BJ (cell line): ENCODE data around the gene CLEC18A. TPM values are rescaled to one million over a fixed set of nuclear protein-coding genes. Genes with fewer than 3 reads are reported as not detected.

ENCODE experiments used
- CTCF ChIA-PET: fragments of 350-600 bp; formaldehyde crosslinking; extraction: SDS; loops from one replicate; lab custom pipeline; 2021; ENCODE audit warnings: antibody characterized with exemption, inconsistent platforms; lab: Yijun Ruan, JAX
- POLR2A ChIA-PET: fragments of 300-600 bp; sonication (Branson Sonifier 250); formaldehyde crosslinking; extraction: SDS; loops from one replicate; lab custom pipeline; 2021; ENCODE audit warnings: antibody characterized with exemption; lab: Charles Lee
- DNase-seq: peaks from one replicate; pipeline ENCODE4 v3.0.0-alpha.2; 2011; ENCODE audit warnings: low read depth
- H3K27me3 ChIP-seq: 2 replicates; pipeline ENCODE4 v1.6.0; 2011; ENCODE audit warnings: low read length; ENCODE audit not compliant: control insufficient read depth, insufficient read depth
- H3K36me3 ChIP-seq: 2 replicates; pipeline ENCODE4 v1.5.1; 2011; ENCODE audit warnings: low read length; ENCODE audit not compliant: control insufficient read depth, insufficient read depth
- H3K4me3 ChIP-seq: 2 replicates; pipeline ENCODE4 v1.5.1; 2011; ENCODE audit warnings: low read depth, mild to moderate bottlenecking, control low read depth, low read length
- polyA plus RNA-seq: library from polyadenylated mRNA; depleted of rRNA; stranded (reverse); fragments of >200 nt; gene quantifications from 2 replicates; pipeline ENCODE4 v1.2.3, GENCODE V29; 2011
- TF ChIP-seq, protein P1 (sequence below): IDR thresholded peaks from 2 replicates; pipeline ENCODE4 v1.5.1; 2011; ENCODE audit warnings: low read depth, mild to moderate bottlenecking, control low read depth, inconsistent platforms, low read length, moderate library complexity; ENCODE audit not compliant: insufficient read depth

The CLEC18A gene
- polyA plus RNA-seq, 1 experiment, result 0.04 TPM

DNA sequence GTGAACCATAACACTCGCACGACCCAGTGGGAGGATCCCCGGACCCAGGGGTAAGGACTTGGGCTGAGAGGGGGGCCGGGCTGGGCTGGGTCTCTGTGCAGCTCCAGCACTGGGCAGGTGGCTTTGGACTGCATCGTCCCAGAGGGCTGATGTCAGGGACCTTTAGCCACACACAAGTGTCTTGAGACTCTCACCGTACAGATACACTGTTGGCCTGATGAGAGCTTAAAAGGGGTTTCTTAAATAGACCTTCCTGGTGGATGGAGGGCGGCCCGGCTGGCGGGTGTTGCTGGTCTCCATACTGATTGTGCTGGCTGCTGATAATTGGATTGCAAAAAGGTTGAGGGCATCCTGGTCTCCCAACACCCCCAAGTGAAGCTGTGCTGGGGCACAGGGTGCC lies 21.7 kb upstream of the CLEC18A start:
- no peak for DNase-seq
- ChIA-PET POLR2A (no interaction called here), CTCF (interaction anchor here (0.6 to 17.1 kb wide), 27 partner anchors 7 to 203 kb away, joined by 3 to 318 read pairs (median 5); partner anchors contain the start of gene WWP2)
- peaks cover 7% of the 10 kb centered on the region for H3K36me3 ChIP-seq
- no peaks in the 10 kb centered on the region for H3K27me3 ChIP-seq
- H3K4me3 ChIP-seq, result no peak overlapping the region
- TF ChIP-seq, protein P1, sequence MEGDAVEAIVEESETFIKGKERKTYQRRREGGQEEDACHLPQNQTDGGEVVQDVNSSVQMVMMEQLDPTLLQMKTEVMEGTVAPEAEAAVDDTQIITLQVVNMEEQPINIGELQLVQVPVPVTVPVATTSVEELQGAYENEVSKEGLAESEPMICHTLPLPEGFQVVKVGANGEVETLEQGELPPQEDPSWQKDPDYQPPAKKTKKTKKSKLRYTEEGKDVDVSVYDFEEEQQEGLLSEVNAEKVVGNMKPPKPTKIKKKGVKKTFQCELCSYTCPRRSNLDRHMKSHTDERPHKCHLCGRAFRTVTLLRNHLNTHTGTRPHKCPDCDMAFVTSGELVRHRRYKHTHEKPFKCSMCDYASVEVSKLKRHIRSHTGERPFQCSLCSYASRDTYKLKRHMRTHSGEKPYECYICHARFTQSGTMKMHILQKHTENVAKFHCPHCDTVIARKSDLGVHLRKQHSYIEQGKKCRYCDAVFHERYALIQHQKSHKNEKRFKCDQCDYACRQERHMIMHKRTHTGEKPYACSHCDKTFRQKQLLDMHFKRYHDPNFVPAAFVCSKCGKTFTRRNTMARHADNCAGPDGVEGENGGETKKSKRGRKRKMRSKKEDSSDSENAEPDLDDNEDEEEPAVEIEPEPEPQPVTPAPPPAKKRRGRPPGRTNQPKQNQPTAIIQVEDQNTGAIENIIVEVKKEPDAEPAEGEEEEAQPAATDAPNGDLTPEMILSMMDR, result no peak

DNA sequence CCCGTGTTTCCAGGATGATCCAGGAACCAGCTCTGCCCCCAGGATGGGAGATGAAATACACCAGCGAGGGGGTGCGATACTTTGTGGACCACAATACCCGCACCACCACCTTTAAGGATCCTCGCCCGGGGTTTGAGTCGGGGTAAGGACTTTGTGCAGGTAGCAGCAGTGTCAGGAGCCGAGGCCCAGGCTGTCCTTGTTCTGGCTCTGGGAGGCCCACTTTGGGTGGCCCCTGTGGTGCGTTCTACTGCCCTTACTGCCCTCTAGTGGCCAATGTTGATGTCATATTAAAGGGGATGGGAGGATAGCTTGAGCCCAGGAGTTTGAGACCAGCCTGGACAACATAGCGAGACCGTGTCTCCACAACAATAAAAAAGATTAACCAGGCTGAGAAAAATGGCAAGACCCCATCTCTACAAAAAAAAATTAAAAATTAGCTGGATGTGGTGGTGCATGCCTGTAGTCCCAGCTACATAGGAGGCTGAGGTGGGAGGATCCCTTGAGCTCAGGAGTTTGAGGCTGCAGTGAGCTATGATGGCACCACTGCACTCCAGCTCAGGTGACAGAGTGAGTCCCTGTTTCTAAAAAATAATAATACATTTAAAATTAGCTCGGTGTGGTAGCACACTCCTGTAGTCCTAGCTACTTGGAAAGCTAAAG lies 20.9 kb upstream of the CLEC18A start:
- POLR2A ChIA-PET, result no interaction called here
- Histone ChIP-seq H3K4me3 (no peak overlapping the region), H3K27me3 (no peaks in the 10 kb centered on the region), H3K36me3 (peaks cover 9% of the 10 kb centered on the region)
- no peak for DNase-seq
- TF ChIP-seq, protein P1, result peak; percentile 74
- CTCF ChIA-PET, result interaction anchor here (0.6 to 17.1 kb wide), 39 partner anchors 8 to 466 kb away, joined by 3 to 318 read pairs (median 5); partner anchors contain the start of gene WWP2

DNA sequence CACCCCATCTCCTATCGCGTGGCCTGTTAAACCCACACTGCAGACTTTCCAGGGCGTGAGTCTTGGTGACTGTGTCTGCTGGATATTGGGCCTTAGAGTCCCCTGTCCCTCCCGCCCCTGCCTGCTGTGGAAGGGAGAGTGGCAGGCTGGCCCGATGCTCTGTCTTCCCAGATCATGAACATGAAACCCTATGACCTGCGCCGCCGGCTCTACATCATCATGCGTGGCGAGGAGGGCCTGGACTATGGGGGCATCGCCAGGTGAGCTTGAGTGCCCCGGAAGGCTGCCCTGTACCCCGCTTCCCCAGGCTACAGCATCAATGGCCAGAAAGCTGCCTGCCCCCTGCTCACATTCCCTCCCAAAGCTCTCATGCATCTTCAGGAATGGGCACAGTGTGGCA lies 19.5 kb upstream of the CLEC18A start:
- no peaks in the 10 kb centered on the region for H3K27me3 ChIP-seq
- TF ChIP-seq, protein P1, result no peak
- H3K4me3 ChIP-seq, result no peak overlapping the region
- H3K36me3 ChIP-seq, result peaks cover 14% of the 10 kb centered on the region
- DNase-seq, result no peak
- ChIA-PET POLR2A (no interaction called here), CTCF (interaction anchor here (1.4 to 17.1 kb wide), 2 partner anchors 10 to 136 kb away, joined by 5 to 318 read pairs; no protein-coding TSS in a partner anchor)

DNA sequence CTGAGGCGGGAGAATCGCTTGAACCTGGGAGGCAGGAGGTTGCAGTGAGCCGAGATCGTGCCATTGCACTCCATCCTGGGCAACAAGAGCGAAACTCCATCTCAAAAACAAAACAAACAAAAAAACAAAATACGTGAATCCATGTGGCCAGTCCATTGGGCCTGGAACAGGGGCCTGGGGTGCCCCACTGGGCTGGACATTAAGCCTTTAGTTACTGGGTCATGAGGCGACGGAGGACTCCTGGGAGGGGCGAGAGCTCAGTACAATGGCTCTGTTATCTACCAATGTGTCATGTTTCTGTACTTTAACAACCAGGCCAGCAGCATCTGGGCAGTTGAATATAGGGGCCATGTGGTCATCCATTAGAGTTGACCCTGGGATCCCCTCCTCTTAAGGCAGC lies 18.9 kb upstream of the CLEC18A start:
- ChIA-PET CTCF (interaction anchor here (1.4 to 17.1 kb wide), 2 partner anchors 9 to 137 kb away, joined by 5 to 318 read pairs; no protein-coding TSS in a partner anchor), POLR2A (no interaction called here)
- DNase-seq, result no peak
- TF ChIP-seq, protein P1, result no peak
- no peak overlapping the region for H3K4me3 ChIP-seq
- no peaks in the 10 kb centered on the region for H3K27me3 ChIP-seq
- peaks cover 19% of the 10 kb centered on the region for H3K36me3 ChIP-seq

DNA sequence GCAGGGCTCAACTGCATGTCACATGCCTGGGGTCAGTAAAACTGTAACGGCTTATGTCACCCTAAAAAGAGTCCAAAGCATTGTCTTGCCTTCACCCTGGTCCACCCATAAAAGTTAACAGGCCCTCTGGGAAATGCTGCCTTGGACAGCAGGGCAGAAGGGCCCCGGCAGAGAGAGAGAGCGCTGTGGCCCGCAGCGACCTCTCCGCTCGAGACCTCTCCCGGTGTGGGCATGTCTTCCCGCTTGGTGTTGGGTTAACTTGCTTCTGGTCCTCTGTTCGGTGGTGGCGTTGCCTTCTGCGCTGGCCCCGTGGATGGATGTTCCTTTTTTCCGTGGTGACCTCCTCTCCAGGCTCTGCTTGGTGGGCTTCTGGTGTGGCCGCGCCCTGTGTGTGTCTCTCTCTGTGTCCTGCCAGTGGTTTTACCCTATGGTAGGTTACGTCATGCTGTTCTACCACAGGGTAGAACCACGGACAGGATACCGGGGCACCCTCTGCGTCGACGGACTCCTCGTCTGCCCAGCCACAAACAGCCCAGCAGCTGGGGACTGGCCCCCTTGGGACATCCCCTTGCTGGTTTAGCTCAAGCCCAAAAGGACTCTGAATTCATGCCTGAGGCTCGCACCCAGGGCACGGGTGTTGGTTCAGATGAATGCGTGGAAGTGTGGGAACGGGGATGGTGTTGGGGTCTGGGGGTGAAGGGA lies 18.3 kb upstream of the CLEC18A start:
- Histone ChIP-seq H3K36me3 (peaks cover 23% of the 10 kb centered on the region), H3K27me3 (no peaks in the 10 kb centered on the region), H3K4me3 (no peak overlapping the region)
- POLR2A ChIA-PET, result no interaction called here
- DNase-seq, result no peak
- CTCF ChIA-PET, result interaction anchor here (1.4 to 17.1 kb wide), 2 partner anchors 8 to 137 kb away, joined by 5 to 318 read pairs; no protein-coding TSS in a partner anchor
- TF ChIP-seq, protein P1, result no peak
